NCI-H748 treated with DMSO at 0.1 percent for 48 hours (cell line): ENCODE results near the gene DENR.
"Not testable (repeated sequence)": the region's sequence is repeated elsewhere in the genome, so short reads cannot be mapped to it uniquely, and the experiment has no call there.

Experiments used
- DNase-seq: peaks from one replicate; lab custom pipeline; 2025; lab: John Stamatoyannopoulos, UW

The DENR gene

GRCh38 chr12:122752464-122753318 lies at the start of gene DENR:
Gene DENR (plus strand): TSS chr12:122752824. CDS start chr12:122753702, 878 bp downstream.
- DNase-seq = peak; percentile 95

DNA sequence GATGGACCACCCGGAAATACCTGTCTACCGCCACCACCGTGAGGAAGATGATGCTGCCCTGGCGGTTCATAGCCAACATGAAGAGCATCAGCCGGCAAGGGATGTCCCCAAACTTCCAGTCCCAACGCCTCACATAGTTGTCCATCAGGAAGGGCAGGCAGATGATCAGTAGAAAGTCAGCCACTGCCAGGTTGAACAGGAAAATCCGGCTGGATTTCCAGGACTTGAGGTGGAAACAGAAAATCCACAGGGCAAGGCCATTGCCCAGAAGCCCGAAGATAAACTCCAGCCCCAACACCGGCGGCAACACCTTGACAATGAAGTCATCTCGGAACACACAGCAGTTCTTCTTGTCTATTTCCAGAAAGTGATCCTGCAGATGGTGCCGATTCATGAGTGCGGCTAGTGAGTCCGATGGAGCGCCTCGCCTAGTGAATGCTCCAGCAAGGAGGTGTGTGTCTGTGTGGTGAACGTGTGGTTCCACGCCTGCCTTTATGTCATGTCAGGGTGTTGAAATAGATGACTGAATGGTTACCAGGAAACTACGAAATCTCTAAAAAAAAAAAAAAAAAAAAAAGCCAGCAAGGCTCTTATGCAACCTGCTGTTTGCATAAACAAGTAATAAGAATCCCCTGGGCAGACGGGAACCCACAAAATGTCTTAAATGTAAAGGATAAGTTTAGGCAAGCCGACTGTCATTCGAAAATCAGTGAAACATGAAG lies 49.6 kb upstream of the DENR start, which contains the start of gene HCAR2:
HCAR2 (minus strand) TSS at position 468 of the 722 bp plus-strand sequence; CDS start at position 394, 74 bp downstream.
- not testable (repeated sequence) for DNase-seq

DNA sequence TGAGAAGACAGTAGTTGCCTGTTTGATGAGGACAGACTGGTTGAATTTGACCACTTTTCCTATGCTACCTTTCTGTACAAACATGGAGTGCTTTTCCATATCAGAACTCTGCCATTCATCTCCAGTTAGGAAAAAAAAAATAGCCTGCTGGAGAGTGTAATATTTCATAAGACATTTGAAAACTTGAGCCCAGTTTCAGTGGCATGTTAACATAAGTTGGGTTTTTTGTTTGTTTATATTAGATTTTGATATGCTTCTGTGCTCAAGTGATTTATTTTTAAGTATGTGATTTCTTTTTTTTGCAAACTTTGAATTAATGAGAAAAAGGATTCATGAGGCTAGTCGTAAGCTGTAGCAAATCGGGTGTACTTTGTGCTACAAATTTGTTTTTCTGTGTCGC lies 48.8 kb upstream of the DENR start:
- not testable (repeated sequence) for DNase-seq

- not testable (repeated sequence) for DNase-seq
Measured at GRCh38 chr12:122709287-122709686, 43.3 kb upstream of the DENR start.

- DNase-seq = not testable (repeated sequence)
Measured at GRCh38 chr12:122710341-122710740, 42.3 kb upstream of the DENR start.

DNA sequence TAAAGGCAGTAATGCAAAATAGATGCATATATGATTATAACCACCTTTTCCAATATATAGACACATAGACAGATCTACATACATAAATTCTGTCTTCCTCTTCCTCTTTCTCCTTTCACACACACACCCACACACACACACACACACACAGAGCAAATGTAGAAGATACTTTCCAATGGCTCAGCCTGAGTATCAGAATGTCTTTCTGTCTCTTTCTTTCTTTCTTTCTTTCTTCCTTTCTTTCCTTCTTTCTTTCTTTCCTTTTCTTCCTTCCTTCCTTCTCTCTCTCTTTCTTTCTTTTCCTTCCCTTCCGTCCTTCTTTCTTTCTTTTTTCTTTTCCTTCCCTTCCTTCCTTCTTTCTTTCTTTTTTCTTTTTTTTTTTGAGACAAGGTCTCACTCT lies 41.4 kb upstream of the DENR start:
- DNase-seq = not testable (repeated sequence)

DNA sequence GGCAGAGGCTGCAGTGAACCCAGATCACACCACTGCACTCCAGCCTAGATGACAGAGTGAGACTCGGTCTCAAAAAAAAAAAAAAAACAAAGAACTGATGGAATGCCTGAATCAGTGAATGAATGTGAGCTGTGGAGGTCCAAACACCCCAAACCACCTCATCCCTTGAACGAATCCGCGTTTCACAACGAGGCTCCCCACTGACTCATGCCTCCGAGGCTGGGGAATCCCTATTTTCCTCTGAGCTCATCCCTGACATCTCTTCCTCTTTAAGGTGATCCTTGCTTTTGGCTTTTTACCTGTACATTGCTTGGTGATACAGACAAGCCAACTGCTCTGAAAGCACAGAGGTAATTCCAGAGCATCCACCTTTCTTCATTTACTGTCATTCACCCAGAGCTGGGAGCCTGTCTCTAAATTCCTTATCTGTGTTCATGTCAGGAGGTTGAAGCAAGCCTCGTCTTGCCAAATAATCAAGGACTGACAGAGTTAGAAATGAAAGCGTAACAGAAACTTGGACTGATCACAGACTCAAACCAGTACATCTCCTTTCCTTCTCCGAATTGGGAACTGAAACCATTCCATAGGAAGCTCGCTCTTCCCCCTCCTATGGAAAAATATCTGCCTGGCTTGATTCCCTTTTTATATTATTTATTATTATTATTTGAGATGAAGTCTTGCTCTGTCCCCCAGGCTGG lies 39.0 kb upstream of the DENR start:
- not testable (repeated sequence) for DNase-seq

DNA sequence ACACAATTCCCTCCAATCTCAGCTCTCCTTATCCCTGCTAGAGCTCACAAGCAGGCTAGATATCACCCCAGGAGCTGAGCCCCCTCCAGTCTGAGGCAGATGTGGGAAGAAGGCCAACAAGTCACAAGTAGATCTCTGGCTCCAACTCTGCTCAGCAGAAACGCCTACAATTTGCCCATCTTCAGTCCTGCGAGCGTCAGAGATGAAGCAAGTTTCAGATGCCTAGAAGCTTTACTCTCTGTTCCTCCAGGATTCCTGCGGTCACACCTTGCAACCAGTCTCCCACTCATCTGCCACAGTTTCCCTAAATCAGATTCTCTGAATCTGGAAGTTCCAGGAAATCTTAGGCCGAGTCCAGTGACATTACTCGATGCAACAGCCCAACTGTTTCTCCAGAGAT lies 37.4 kb upstream of the DENR start:
- not testable (repeated sequence) for DNase-seq

- not testable (repeated sequence) for DNase-seq
Measured at GRCh38 chr12:122716658-122717057, 36.0 kb upstream of the DENR start, which contains the start of gene HCAR3. Gene HCAR3 (minus strand): TSS chr12:122716811. CDS start chr12:122716737, 74 bp downstream.

GRCh38 chr12:122721057-122721545 lies 31.5 kb upstream of the DENR start:
- no peak for DNase-seq

DNA sequence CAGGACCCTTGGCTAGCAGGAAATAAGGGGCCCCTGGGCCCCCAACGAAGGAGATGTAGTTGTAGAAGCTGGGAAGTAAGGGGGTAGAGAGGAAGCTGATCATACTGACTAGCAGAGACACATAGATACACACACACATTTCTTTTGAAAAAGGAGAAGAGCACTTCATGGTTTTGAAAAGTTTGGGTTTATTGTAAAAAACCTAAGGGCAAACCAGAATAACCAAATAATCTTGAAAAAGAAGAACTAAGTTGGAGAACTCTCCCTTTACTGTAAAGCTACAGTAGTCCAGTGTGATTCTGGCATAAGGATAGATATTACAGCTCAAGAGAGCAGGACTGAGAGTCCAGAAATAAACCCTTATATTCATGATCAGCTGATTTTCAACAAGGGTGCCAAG lies 30.2 kb upstream of the DENR start:
- DNase-seq = no peak

GRCh38 chr12:122724641-122725243 lies 27.9 kb upstream of the DENR start:
- no peak for DNase-seq

DNA sequence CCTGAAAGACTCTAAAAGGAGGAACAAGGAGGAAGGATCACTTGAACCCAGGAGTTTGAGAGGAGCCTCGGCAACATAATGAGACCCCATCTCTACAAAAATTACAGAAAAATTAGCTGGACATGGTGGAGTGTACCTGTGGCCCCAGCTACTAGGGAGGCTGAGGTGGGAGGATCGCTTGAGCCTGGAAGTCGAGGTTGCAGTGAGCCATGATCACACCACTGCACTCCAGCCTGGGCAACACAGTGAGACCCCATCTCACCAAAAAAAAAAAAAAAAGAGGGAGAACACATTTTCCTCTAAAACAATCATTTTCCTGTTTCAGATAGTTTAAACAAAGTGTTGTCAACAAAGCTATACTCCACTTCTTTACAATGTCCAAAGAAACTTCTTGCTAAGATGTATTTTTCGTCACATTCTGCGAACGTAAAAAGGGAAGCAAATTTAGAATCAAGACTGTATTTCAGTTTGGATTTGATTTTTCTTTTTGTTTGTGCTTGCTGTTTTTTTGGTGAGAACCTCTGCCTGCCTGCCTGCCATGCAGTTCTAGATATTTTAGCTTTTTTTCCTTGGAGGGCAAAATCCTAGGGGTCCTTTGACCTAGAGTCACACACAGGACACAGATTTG lies 27.1 kb upstream of the DENR start:
- no peak for DNase-seq

DNA sequence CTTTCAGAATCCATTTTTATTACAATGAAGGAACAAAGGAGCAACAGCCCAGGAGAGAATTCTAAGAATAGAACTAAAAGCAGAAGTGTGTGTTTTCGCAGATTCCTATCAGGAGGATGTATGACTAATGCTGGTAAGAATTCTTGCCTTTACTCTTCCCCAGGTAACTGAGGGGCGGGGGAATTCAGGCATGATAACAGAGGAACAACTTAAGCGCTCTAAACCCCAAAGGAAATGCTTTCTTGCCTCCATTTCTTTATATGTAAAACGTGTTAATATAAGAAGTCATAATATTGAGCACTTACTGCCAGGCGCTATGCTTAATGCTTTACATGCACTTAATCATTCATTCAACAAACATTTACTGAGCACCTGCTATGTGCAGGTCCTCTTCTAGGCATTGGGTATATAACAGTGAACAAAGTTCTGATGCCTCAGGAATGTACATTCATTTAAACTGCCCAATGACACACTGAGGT lies 26.5 kb upstream of the DENR start:
- DNase-seq = no peak

- no peak for DNase-seq
Measured at GRCh38 chr12:122729583-122730214, 22.9 kb upstream of the DENR start.

DNA sequence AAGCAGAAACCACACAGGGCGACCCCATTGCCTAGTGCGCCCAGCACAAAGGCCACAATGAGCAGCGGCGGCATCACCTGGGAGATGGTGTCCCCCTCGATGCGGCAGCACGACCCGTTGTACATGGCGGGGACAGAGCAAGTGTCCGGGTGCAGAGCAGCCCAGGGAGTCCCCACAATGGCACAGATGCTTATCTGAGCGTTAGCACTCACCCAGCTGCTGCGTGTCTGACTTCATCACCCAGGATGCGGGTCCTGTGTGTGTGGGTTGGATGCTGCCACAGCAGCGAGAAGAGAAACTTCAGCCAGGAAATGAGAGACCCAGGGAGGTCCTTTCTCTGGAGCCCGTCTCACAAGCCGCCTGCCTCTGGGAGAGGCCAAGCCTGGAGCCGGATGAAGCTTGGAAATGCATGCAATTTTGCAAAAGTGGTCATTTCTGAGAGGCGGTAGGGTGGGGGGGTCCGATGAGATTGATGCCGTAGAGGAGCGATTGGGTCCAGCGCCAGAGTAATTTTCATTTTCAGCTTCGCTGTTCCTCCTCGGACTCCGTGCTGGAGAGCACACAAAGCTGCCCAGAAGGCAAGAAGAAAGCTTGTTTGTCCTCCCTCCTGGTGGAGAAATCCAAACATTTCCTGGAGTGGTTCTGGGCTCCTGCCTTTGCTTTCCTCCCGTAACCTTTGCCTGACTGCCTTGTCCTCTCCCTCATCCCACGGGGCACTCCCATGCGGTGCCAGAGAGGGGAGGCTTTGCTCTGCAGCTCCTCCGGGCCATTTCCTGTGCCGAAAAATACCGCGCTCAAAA lies 22.2 kb upstream of the DENR start, which contains the start of gene HCAR1:
HCAR1 (minus strand) TSS at position 630 of the 800 bp plus-strand sequence; CDS start at position 125, 505 bp downstream.
- DNase-seq = peak; percentile 2

DNA sequence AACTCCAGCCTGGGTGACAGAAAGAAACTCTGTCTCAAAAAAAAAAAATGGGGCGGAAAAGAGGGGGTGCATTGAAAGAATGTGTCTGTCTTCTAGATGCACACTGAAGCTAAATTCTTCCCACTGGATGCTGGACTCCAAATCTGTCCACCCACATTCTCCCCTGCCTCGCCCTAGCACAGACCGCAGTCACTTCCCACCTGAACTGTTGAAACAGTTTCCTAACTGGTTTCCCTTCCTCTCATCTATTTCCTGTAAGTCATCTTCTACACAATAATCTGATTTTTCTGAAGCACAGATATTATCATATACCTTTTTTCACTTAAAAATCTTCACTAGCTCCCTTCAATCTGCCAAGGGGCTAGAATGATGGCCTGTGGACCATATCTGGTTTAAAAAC lies 20.5 kb upstream of the DENR start:
- no peak for DNase-seq

DNA sequence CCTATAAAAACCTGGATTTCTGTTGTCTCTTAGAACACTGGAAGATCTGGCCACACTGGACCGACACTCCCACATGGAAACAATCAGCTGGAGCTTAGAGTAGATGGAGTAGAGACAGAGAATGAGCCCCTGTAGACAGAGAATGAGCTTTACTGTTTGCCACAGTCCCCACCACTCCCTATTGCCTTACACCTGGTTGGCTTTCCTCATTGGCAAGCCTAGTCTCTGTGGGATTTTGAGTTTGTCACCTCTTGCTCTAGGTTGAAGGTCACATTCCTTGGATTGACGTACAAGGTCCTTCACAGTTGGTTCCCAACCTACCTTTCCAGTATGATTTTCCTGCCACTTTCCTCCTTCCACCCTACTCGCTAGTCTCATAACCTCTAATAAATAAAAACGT lies 20.0 kb upstream of the DENR start:
- DNase-seq = no peak

DNA sequence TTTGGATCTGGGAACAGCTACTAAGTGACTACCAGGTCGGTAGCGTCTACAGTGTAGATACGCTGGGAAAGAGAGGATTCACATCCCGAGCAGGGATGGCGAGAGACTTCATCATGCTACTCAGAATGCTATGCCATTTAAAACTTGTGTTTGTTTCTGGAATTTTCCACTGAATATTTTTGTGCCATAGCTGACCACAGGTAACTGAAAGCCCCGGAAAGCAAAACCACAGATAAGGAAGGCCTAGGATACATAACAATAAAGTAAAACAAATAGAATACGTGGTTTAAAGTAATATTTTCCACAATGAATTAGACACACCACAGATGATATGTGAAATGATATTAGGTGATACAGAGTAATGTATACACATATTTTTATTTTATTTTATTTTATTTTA lies 14.1 kb upstream of the DENR start:
- no peak for DNase-seq

- no peak for DNase-seq
Measured at GRCh38 chr12:122740351-122740750, 12.3 kb upstream of the DENR start.
